ENCODE data around the gene COL4A5.

Gene COL4A5

GRCh38 chrX:108735679-108736508 lies 296.3 kb downstream of the COL4A5 start (continued):
- peak; percentile 97 for TF ChIP-seq ZNF398 (tag by site-specific recombination; IDR thresholded peaks at IDR 0.05)
- TF ChIP-seq ZNF610 (tag by site-specific recombination; IDR thresholded peaks at IDR 0.05; ENCODE audit: borderline replicate concordance) = no peak

GRCh38 chrX:108736509-108737479 lies 297.2 kb downstream of the COL4A5 start, which contains the start of gene IRS4:
IRS4 (minus strand) TSS chrX:108736563.
- peak within 1 kb of the TSS; percentile 44 for H3K4me3 ChIP-seq (ENCODE audit: low read depth, low read length)
- H3K4me1 ChIP-seq (ENCODE audit: control insufficient read depth, insufficient read depth, low read length) = no peaks in the 10 kb centered on the region
- no peaks in the 10 kb centered on the region for H3K9me3 ChIP-seq (ENCODE audit: control insufficient read depth, insufficient read depth, low read depth, low read length)
- H3K27ac ChIP-seq (ENCODE audit: extremely low read depth, low read depth, low read length) = peak within 1 kb of the TSS; percentile 90
- peaks cover 0 to 36% of the 10 kb centered on the region in 2 experiments; a peak in 1 of 3 replicates for H3K36me3 ChIP-seq (ENCODE audit: control insufficient read depth in 2 of 2, insufficient read depth in 1 of 2, low read length in 2 of 2)
- ChIA-PET CTCF (interaction anchor here (0.6 to 0.7 kb wide), 3 partner anchors 13 to 372 kb away, joined by 3 to 4 read pairs (median 4); no protein-coding TSS in a partner anchor), POLR2A (interaction anchor here (1.2 kb wide), 1 partner anchor 35 kb away, joined by 3 read pairs; no protein-coding TSS in a partner anchor)
- TF ChIP-seq ZNF501 (tag by site-specific recombination; IDR thresholded peaks at IDR 0.05) = no peak
- peak; percentile 45; the same call in 1 of the 2 replicates for TF ChIP-seq ZNF2 (tag by site-specific recombination; IDR thresholded peaks at IDR 0.05)
- no peak for TF ChIP-seq ZNF362 (tag by site-specific recombination; IDR thresholded peaks at IDR 0.05)
- TF ChIP-seq RBAK (tag by site-specific recombination; IDR thresholded peaks at IDR 0.05) = no peak
- peak; percentile 94 for TF ChIP-seq CTCF (tag by site-specific recombination; IDR thresholded peaks at IDR 0.05)
- no peak for TF ChIP-seq ZNF677 (tag by site-specific recombination; IDR thresholded peaks at IDR 0.05)
- TF ChIP-seq ZNF423 (tag by site-specific recombination; IDR thresholded peaks at IDR 0.05) = no peak
- TF ChIP-seq OSR2 (tag by site-specific recombination; IDR thresholded peaks at IDR 0.05) = peak; percentile 83
- peak; percentile 94 for TF ChIP-seq SP3 (tag by site-specific recombination; IDR thresholded peaks at IDR 0.05)
- no peak for TF ChIP-seq ZNF585B (tag by site-specific recombination; IDR thresholded peaks at IDR 0.05)
- no peak for TF ChIP-seq ZNF560 (tag by site-specific recombination; IDR thresholded peaks at IDR 0.05; ENCODE audit: borderline replicate concordance)
- TF ChIP-seq ZBTB10 (tag by site-specific recombination; IDR thresholded peaks at IDR 0.05) = 0 out of 2 replicates have a peak, but pooled peaks have one; percentile 18
- no peak for TF ChIP-seq ZNF704 (tag by site-specific recombination; IDR thresholded peaks at IDR 0.05)
- peak; percentile 62 for TF ChIP-seq PRDM4 (tag by site-specific recombination; IDR thresholded peaks at IDR 0.05)
- TF ChIP-seq KLF1 (tag by site-specific recombination; IDR thresholded peaks at IDR 0.05) = peak; percentile 27; the same call in 1 of the 2 replicates
- TF ChIP-seq SP7 (tag by site-specific recombination; IDR thresholded peaks at IDR 0.05) = peak; percentile 58; the same call in 1 of the 2 replicates
- peak; percentile 79 for TF ChIP-seq ZNF398 (tag by site-specific recombination; IDR thresholded peaks at IDR 0.05)
